WERI-Rb-1 (cell line): ENCODE results near the gene PRKAR1A.

Source experiments
- DNase-seq: peaks from one replicate; pipeline ENCODE4 v3.0.0-alpha.2; 2020
- H3K27ac ChIP-seq: fragments of 250-450 bp; sonication (Bioruptor Pico); 2 replicates; pipeline ENCODE4 v1.5.1; 2020; ENCODE audit warnings: mild to moderate bottlenecking, moderate library complexity
- H3K27me3 ChIP-seq: fragments of 250-450 bp; sonication (Bioruptor Pico); 2 replicates; pipeline ENCODE4 v1.5.1; 2021; ENCODE audit warnings: mild to moderate bottlenecking, low read depth, moderate library complexity; ENCODE audit not compliant: insufficient read depth, severe bottlenecking
- H3K36me3 ChIP-seq: fragments of 250-450 bp; sonication (Bioruptor Pico); 2 replicates; pipeline ENCODE4 v1.5.1; 2020; ENCODE audit warnings: mild to moderate bottlenecking, moderate library complexity
- H3K4me3 ChIP-seq: 2 replicates; pipeline ENCODE4 v1.5.1; 2011; ENCODE audit warnings: low read depth, mild to moderate bottlenecking, control low read depth, low read length
- H3K9me3 ChIP-seq: fragments of 250-450 bp; sonication (Bioruptor Pico); 2 replicates; pipeline ENCODE4 v1.5.1; 2021; ENCODE audit warnings: mild to moderate bottlenecking, moderate library complexity; ENCODE audit not compliant: severe bottlenecking
- TF ChIP-seq, protein P1 (sequence below): IDR thresholded peaks from 2 replicates; pipeline ENCODE4 v1.5.1; 2011; ENCODE audit warnings: low read depth, mild to moderate bottlenecking, control low read depth, inconsistent platforms, low read length

PRKAR1A gene

DNA sequence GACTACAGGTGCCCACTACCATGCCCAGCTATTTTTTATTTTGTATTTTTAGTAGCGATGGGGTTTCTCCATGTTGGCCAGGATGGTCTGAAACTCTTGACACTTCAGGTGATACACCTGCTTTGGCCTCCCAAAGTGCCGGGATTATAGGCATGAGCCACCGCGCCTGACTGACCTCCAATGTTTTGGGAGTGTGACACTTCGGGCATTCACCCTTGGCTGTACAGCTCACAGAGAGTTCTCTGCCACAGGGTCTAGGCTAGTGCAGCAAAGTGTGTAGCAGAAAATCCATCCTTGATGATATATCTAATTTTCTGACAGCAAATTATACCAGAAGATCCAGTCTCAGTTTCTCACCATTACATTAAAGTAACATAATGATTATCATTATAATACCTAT lies 74.8 kb downstream of the PRKAR1A start:
- TF ChIP-seq, protein P1, sequence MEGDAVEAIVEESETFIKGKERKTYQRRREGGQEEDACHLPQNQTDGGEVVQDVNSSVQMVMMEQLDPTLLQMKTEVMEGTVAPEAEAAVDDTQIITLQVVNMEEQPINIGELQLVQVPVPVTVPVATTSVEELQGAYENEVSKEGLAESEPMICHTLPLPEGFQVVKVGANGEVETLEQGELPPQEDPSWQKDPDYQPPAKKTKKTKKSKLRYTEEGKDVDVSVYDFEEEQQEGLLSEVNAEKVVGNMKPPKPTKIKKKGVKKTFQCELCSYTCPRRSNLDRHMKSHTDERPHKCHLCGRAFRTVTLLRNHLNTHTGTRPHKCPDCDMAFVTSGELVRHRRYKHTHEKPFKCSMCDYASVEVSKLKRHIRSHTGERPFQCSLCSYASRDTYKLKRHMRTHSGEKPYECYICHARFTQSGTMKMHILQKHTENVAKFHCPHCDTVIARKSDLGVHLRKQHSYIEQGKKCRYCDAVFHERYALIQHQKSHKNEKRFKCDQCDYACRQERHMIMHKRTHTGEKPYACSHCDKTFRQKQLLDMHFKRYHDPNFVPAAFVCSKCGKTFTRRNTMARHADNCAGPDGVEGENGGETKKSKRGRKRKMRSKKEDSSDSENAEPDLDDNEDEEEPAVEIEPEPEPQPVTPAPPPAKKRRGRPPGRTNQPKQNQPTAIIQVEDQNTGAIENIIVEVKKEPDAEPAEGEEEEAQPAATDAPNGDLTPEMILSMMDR: no peak
- Histone ChIP-seq H3K27ac (no peak overlapping the region), H3K4me3 (no peak overlapping the region), H3K36me3 (no peaks in the 10 kb centered on the region), H3K27me3 (no peaks in the 10 kb centered on the region), H3K9me3 (peaks cover 7% of the 10 kb centered on the region)
- no peak for DNase-seq

DNA sequence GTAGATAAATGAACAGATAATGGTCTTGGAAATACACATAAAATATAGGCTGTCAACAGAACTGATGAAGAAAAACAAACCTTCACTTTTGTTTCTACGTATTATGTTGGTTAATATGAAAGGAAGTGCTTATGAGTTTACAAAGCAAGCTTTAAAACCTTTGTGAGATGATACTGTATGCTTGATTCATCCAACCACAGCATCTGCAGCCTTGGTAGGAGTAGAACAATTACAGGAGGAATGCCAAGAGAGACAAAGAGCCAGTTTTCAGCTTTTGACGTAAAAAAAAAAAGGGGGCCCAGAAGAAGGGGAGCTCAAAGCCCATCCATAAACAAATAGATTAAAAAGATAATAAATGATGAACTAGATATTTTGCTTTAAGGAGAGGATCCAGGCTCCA lies 75.6 kb downstream of the PRKAR1A start:
- H3K27me3 ChIP-seq: no peaks in the 10 kb centered on the region
- no peak overlapping the region for H3K27ac ChIP-seq
- no peak for DNase-seq
- TF ChIP-seq, protein P1: no peak
- no peak overlapping the region for H3K4me3 ChIP-seq
- H3K9me3 ChIP-seq: peaks cover 7% of the 10 kb centered on the region
- no peaks in the 10 kb centered on the region for H3K36me3 ChIP-seq

DNA sequence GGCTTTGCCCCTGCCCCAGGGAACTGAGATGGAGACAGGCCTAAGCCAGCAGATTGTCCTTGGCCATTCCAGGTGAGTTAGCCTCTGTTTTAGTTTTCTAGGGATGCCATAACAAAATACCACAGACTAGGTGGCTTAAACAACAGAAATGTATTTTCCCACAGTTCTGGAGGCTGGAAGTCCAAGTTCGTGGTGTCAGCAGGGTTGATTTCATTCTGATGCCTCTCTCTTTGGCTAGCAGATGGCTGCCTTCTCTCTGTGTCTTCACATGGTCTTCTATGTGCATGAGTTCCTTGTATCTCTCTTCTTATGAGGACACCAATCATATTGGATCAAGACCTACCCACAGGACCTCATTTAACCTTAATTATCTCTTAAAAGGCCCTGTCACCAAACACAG lies 76.1 kb downstream of the PRKAR1A start:
- TF ChIP-seq, protein P1: no peak
- no peak overlapping the region for H3K27ac ChIP-seq

DNA sequence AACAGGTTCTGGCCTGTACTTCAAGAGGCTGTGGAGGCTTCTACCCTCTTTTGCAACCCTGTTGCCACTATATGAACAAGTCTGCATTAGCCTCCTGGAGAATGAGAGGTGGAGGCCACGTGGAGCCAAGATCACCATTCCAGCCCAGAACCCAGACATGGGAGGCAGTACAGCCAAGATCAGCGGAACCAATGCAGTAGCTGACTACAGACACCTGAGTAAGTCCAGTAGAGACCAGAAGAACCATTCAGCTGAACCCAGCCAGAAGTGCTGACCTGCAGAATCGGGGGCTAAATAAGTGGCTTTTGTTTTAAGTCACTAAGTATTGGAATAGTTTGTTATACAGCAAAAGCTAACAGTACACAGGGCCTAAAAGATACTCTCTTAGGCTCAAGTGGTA lies 76.9 kb downstream of the PRKAR1A start:
- DNase-seq: no peak
- Histone ChIP-seq H3K27ac (no peak overlapping the region), H3K9me3 (peaks cover 7% of the 10 kb centered on the region), H3K36me3 (no peaks in the 10 kb centered on the region), H3K4me3 (no peak overlapping the region), H3K27me3 (no peaks in the 10 kb centered on the region)
- TF ChIP-seq, protein P1: no peak

More for the DNA sequence above, 76.1 kb downstream of the PRKAR1A start:
- H3K4me3 ChIP-seq: no peak overlapping the region
- DNase-seq: no peak
- no peaks in the 10 kb centered on the region for H3K27me3 ChIP-seq
- peaks cover 7% of the 10 kb centered on the region for H3K9me3 ChIP-seq
- no peaks in the 10 kb centered on the region for H3K36me3 ChIP-seq

GRCh38 chr17:68591583-68591982 lies 79.4 kb downstream of the PRKAR1A start:
- Histone ChIP-seq H3K27ac (no peak overlapping the region), H3K9me3 (peaks cover 9% of the 10 kb centered on the region), H3K4me3 (no peak overlapping the region), H3K36me3 (no peaks in the 10 kb centered on the region), H3K27me3 (no peaks in the 10 kb centered on the region)
- TF ChIP-seq, protein P1: no peak
- DNase-seq: no peak

GRCh38 chr17:68592009-68592408 lies 79.8 kb downstream of the PRKAR1A start:
- Histone ChIP-seq H3K27ac (no peak overlapping the region), H3K9me3 (peaks cover 9% of the 10 kb centered on the region), H3K27me3 (no peaks in the 10 kb centered on the region), H3K4me3 (no peak overlapping the region), H3K36me3 (no peaks in the 10 kb centered on the region)
- TF ChIP-seq, protein P1: no peak
- no peak for DNase-seq
